NCI-H748 (cell line): ENCODE data around the gene CFAP45.
A peak's percentile ranks its signal among the peaks of the same experiment; 100 is the strongest.

Source experiments
- DNase-seq: peaks from one replicate; lab custom pipeline; 2025; ENCODE audit not compliant: unreplicated experiment; lab: John Stamatoyannopoulos, UW

The CFAP45 gene

GRCh38 chr1:159937054-159937750, 37.2 kb upstream of the CFAP45 start:
- DNase-seq, result peak; percentile 71

- DNase-seq, result peak; percentile 60
These were observed 36.4 kb upstream of the CFAP45 start for GRCh38 chr1:159936273-159936904.

- DNase-seq, result no peak
These were observed 35.8 kb upstream of the CFAP45 start for GRCh38 chr1:159935719-159936272.

GRCh38 chr1:159935305-159935704, 35.3 kb upstream of the CFAP45 start:
- no peak for DNase-seq

GRCh38 chr1:159934136-159935039, 34.4 kb upstream of the CFAP45 start:
- DNase-seq, result no peak

GRCh38 chr1:159933347-159933746, 33.4 kb upstream of the CFAP45 start:
- DNase-seq, result no peak

- DNase-seq, result no peak
These were observed 32.6 kb upstream of the CFAP45 start for GRCh38 chr1:159932296-159933285.

GRCh38 chr1:159931795-159932173, 31.8 kb upstream of the CFAP45 start:
- no peak for DNase-seq

- no peak for DNase-seq
These were observed 31.3 kb upstream of the CFAP45 start for GRCh38 chr1:159931101-159931794.

GRCh38 chr1:159930634-159931033, 30.7 kb upstream of the CFAP45 start:
- no peak for DNase-seq

GRCh38 chr1:159930216-159930615, 30.3 kb upstream of the CFAP45 start:
- DNase-seq, result no peak

GRCh38 chr1:159929155-159930051, 29.4 kb upstream of the CFAP45 start:
- DNase-seq, result no peak

- no peak for DNase-seq
These were observed 28.6 kb upstream of the CFAP45 start for GRCh38 chr1:159928491-159929050.

- DNase-seq, result no peak
These were observed 28.0 kb upstream of the CFAP45 start for GRCh38 chr1:159927849-159928431.

- DNase-seq, result no peak
These were observed 27.4 kb upstream of the CFAP45 start for GRCh38 chr1:159927211-159927848.

GRCh38 chr1:159925719-159926078, 25.7 kb upstream of the CFAP45 start:
- DNase-seq, result no peak
